ENCODE data around the gene PDP2. TPM values are rescaled to one million over a fixed set of nuclear protein-coding genes. Genes with fewer than 3 reads are reported as not detected.

The PDP2 gene, protein sequence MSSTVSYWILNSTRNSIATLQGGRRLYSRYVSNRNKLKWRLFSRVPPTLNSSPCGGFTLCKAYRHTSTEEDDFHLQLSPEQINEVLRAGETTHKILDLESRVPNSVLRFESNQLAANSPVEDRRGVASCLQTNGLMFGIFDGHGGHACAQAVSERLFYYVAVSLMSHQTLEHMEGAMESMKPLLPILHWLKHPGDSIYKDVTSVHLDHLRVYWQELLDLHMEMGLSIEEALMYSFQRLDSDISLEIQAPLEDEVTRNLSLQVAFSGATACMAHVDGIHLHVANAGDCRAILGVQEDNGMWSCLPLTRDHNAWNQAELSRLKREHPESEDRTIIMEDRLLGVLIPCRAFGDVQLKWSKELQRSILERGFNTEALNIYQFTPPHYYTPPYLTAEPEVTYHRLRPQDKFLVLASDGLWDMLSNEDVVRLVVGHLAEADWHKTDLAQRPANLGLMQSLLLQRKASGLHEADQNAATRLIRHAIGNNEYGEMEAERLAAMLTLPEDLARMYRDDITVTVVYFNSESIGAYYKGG
- total RNA-seq, result 8.6 and 10.0 TPM in 2 replicates

GRCh38 chr16:66880288-66881013, at the start of gene PDP2:
Gene PDP2 (plus strand): TSS chr16:66880515. CDS start chr16:66884285, 3,770 bp downstream.

DNA sequence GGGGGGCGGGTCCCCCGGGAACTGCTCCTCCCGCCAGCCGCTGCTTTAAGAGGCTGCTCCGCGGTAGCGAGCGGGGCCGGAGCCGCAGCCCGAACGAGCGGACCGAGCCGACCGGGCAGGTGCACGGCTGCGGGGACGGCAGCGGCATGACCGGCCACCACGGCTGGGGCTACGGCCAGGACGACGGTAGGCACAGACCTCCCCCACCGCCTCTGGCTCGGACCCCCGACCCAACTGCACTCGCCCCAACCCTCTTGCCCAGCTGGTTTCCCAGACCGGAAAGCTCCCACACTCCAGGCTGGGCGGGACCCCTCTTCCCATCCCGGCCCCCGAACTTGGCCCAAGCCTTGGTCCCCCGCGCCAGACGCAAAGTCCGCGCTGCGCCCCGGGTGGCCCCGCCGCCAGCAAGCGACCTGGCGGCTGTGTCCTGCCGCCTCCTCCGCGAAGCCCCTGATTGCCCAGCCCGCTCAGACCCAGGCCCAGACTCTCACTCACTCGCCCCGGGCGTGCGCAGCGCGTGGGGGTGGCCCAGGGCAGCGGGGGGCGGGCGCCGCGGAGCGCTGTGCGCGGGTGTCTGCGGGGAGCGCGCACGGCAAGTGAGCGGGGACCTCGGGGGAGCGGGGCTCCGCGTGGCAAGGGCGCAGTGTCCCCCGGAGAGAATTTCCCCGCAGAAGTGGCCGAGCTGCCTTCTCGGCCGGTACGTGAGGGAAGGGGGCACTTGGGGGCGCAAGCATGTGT, 35.8 kb upstream of the PDP2 start, which contains the start of gene CA7:
Gene CA7 (plus strand): TSS at position 73 of the 738 bp plus-strand sequence. CDS start 74 bp downstream, at position 147.

GRCh38 chr16:66918803-66919568, 38.7 kb downstream of the PDP2 start, which contains the start of gene CDH16:
Gene CDH16 (minus strand): TSS chr16:66918885. CDS start chr16:66918065, 820 bp downstream.

GRCh38 chr16:66925322-66925840, 45.1 kb downstream of the PDP2 start, which contains the start of gene RRAD:
Gene RRAD (minus strand): TSS chr16:66925535. CDS start chr16:66925179, 356 bp downstream.

DNA sequence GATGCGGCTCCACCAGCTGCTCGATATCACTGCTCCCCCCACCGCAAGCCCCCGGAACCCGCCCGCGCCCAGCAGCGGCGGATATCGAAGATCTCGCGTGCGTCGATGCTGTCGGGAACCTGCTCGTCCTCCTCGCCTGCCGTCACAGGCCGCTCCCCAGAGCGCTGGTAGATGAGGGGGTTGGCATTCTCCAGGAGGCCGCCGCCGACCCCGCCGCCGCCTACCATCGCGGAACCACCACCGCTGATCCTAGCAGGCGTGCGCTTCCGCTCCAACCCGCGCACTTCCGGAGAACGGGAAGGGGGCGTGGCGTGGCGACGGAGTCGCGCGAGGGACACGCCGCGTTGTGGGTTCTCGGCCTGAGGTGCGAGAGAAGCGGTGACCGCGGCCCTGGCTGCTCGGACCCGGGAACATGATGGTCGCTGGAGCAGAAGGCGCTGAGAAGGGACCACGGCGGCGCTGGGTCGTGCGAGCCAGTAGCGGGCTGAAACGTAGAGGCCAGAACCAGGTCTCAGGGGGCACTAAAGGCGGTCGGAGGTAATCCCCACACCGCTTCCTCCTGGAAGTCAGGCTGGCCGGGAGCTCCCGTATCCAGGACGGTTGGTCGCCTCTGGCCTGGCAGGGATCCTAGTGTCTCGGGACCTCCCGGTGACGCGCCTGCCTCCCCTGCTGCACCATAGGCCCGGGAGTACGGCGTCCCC, 54.0 kb downstream of the PDP2 start, which contains the start of gene CIAO2B:
Gene CIAO2B (minus strand): TSS at position 265 of the 701 bp plus-strand sequence. CDS start 38 bp downstream, at position 227.

GRCh38 chr16:66935314-66936011, 55.1 kb downstream of the PDP2 start, which contains the start of gene CES2:
Gene CES2 (plus strand): TSS chr16:66935516. CDS start chr16:66935636, 120 bp downstream.

Other genes starting within 250 kb of the PDP2 start
- 10.8 and 11.0 TPM in 2 replicates for gene CMTM4, start 183.8 kb upstream of the PDP2 start, total RNA-seq
- gene DYNC1LI2, start 128.9 kb upstream of the PDP2 start, total RNA-seq, result 42.3 and 74.3 TPM in 2 replicates
- not detected in 2 replicates for gene TERB1, start 78.9 kb upstream of the PDP2 start, total RNA-seq
- gene NAE1, start 49.5 kb upstream of the PDP2 start, total RNA-seq, result 29.0 and 36.8 TPM in 2 replicates
- not detected in 2 replicates for gene CA7, start 36.1 kb upstream of the PDP2 start, total RNA-seq
- gene CDH16, start 38.4 kb downstream of the PDP2 start, total RNA-seq, result not detected in 2 replicates
- 1.00 TPM in 1 of 2 replicates, not detected in the other for gene RRAD, start 45.0 kb downstream of the PDP2 start, total RNA-seq
- 35.9 and 48.6 TPM in 2 replicates for gene CIAO2B, start 53.9 kb downstream of the PDP2 start, total RNA-seq
- gene CES2, start 55.0 kb downstream of the PDP2 start, total RNA-seq, result 17.9 and 22.6 TPM in 2 replicates
- gene CES3, start 80.8 kb downstream of the PDP2 start, total RNA-seq, result not detected in 2 replicates
- 2.2 and 4.4 TPM in 2 replicates for gene CES4A, start 108.1 kb downstream of the PDP2 start, total RNA-seq
- 28.8 and 34.8 TPM in 2 replicates for gene CBFB, start 148.6 kb downstream of the PDP2 start, total RNA-seq
- gene PHAF1, start 229.4 kb downstream of the PDP2 start, total RNA-seq, result 9.5 and 15.7 TPM in 2 replicates